COLO668 (cell line): ENCODE measurements around the gene KRT2.

Source experiments
- DNase-seq: peaks from one replicate; lab custom pipeline; 2025; ENCODE audit not compliant: unreplicated experiment; lab: John Stamatoyannopoulos, UW

The KRT2 gene

DNA sequence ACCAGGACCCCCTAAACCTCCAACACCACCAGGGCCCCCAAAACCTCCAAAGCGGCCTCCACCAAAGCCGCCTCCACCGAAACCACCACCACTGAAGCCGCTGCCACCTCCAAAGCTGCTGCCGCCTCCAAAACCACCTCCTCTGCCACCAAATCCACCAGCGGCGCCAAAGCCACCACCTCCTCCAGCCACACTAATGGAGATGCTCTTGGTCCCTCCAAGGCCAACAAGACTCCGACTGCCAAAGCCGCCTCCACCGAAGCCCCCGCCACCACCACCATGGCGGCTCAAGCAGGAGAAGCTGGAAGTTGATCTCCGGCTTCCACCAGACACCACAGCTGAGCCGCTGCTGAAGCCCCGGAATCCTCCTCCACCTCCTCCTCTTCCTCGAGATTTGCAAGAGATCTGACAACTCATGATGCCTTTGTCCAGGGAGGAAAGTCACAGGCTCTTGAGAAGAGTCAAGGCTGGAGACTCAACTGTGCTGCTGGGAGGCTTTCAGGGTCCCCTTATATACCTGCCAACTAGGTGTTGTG lies at the start of gene KRT2:
Gene KRT2, minus strand, starts transcription at position 486 of the 536 bp plus-strand sequence. Its CDS starts 69 bp downstream, at position 417.
- DNase-seq, result no peak

DNA sequence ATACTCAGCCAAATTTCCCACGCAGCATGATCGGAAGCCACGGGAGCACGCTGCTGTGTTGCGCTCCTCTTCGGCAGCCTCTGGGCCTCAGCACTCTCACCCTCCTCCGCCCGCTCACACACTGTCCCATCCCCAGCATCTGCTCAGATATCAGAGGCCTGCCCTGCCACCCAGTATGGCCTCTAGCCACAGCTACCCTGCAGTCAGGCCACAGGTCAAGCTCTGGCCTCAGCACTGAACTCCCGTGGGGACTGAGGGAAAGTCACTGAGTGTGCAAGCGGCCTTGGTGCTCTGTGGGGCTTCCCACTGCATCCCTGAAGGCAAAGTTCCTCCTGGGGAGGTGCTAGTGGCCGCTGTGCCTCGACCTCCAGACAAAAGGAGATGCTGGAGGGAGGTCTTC lies 49.3 kb upstream of the KRT2 start:
- no peak for DNase-seq

DNA sequence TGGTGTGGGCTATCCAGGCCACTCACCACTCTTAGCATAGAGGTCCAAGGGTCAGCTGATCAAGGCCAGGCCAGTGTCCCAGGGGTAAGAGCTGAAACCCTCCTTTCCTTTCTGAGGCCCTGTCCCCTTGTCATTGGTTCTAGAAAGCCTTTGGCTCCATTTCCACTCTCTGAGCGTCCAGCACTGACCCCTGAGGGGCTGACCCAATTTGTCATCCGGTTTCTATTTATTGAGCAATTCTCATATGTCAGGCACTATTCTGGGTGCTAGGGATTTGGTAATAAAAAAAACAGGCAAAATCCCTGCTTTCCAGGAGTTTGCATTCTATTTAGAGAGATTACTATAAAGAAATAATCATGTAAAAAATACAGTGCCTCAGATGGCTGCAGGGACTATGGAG lies 47.9 kb upstream of the KRT2 start:
- DNase-seq, result no peak

DNA sequence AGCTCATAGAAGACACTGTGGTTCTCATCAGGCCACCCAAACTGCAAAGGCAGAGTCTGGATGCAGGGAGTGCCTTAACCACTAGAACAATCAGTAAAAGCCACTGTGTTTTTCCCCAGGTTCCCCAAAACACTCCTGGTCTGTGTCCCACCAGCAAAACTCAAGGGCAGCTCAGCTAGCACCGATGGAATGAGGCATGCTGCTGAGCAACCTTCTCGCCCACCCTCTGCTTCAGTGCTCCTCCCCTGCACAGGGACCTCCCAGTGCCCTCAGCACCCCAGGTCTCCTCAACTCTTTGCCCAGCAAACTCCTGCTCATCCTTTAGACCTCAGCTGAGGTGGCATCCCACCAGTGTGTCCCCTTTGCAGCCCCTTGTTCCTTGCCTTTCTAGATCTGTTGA lies 47.4 kb upstream of the KRT2 start:
- DNase-seq, result no peak

DNA sequence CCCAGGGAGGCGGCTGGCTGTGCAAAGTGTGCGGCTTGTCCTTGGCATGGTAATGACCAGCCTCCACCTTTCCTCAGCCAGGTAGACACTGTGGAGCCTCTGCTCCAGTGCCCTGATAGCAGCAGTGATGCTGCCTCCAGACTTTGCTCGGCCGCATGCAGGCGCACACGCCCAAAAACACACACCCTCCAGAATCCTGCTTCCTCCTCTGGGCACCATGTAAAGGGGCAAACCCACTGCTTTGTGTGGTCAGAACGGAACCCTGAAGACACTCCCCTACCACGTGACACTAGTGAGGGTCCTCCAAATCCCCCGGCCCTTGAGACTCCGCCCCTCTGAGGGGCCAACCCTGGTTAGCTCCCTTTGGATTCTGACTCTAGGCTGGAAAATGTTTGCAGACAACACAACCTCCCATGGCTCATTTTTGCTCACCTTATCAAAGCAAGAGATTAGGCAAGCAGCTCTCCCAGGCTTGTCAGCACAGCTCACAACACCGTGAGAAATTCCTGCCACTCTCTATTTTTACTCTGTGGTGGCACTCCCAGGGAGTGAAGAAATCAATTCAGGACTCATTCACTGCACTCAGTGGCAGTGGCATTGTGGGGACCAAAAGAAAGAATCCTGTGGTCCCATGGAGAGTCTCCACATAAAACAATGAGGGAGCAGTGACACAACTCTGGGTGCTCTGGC lies 46.8 kb upstream of the KRT2 start:
- no peak for DNase-seq

DNA sequence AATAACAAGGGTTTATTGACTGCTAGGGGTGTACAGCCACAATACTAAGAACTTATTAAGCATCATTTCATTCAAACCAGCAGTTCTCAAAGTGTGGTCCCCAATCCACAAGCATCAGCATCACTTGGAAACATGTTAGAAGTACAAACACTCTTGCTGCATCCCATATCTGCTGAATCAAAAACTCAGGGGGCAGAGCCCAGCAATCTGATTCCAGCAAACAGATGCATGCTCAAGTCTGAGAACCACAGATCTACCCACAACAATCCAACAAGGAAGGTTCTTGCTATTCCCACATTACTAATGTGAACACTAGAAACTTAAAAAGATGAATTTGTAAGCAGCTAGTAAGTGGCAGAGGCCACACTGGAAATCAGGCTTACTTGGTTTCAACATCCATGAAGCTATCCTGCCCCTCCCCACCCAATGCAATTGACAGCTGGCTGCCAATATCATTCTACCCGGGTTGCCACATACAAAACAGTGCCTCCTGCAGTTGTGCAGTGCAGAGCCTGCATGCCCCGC lies 45.1 kb upstream of the KRT2 start:
- DNase-seq, result no peak

DNA sequence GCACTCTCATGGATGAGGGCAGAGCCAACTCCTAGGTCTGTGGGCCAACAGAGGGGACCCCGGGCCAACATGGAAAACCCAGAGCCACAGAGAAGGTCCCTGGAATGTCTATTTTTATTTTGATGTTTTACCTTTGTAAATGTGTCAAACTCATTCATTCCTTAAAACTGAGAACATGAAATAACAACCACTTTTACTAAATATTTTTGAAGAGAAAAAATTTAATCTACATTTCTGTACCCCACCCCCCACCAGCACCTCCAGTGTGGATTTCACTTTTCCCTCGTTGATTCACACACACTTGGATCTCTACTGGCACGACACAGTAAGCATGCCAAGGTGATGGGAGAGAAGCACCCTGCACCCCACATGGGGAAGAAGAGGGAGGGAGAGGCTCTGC lies 44.6 kb upstream of the KRT2 start:
- DNase-seq, result no peak

DNA sequence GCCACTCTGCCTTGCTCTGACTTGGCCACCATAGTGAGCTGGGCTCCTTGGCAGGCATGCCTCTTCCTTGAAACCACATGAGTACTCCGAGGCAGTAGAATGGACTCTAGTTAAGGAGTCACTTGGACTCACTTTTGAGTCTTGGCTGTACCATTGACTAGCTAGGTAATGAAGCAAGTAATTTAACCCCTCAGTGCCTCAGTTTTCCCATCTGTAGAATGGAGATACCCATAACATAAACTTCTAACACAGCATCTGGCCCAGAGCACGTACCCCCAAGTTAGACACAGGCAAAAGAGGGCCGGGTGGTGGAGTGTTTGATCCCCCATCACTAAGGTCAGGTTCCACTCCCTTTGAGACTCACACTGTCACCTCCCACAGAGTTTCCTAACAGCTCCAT lies 43.0 kb upstream of the KRT2 start:
- no peak for DNase-seq

DNA sequence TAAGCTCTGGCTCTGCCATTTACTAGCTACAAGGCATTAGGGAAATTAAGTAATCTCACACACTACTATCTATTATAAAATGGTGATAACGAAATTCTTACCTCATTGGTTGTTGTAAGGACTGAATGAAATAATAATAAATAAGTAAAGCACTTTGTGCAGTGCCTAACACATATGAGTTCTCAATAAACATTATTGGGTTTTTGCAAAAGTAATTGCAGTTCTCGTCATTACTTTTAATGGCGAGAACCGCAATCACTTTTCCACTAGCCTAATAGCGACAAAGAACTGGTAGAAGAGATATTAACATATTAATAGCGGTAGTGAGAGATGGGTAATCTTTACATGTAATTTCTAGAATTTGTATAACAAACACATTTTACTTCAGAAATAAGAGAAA lies 42.1 kb upstream of the KRT2 start:
- no peak for DNase-seq

DNA sequence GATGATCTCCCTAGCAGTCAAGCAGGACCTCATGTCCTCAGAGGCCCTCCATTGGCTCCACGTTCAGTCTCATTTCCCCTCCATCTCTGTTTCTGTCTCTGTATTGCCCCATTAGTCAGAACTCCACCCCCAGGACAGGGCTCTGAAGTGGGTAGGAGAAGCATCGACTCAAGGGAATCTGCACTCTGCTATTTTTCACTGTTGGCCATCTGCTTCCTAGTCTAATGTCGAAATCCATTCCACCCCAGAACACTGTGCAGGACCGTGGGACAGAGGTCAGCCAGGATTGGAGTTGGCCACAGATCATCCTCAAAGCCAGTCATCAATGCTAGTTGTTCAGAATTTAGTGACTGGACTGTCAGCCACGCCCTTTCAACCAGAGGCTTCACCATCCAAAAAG lies 41.2 kb upstream of the KRT2 start:
- DNase-seq, result no peak

DNA sequence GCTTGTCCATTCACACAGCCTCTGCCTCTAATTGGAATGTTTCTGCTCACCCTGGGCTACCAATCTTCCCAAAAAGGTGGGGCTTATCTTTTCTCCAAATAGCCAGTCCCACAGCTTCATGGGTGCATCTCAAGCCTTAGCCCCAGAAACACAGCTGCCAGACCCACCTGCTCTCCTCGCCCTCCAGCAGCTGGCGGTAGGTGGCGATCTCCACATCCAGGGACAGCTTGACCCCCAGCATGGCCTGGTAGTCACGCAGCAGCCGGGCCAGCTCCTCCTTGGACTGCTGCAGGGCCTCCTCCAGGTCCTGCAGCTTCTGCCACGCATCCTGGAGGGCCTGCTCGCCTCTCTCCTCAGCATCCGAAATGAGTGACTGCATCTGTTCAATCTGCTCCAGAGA lies 40.2 kb upstream of the KRT2 start:
- DNase-seq, result peak; percentile 6

DNA sequence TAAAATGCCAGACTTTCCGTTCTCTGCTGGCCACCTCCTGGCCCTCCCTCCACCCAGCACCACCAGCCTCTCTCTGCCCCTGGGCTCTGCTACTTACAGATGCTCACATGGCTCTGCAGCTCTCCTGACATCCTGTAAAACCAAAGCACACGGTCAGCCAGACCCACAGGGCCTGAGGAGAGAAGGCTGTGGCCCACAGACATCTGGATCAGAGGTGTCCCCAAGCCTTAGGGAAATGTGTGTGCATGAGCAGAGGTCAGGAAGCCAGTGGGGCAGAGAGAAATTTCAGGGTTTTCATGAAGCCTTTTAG lies 39.8 kb upstream of the KRT2 start:
- no peak for DNase-seq

DNA sequence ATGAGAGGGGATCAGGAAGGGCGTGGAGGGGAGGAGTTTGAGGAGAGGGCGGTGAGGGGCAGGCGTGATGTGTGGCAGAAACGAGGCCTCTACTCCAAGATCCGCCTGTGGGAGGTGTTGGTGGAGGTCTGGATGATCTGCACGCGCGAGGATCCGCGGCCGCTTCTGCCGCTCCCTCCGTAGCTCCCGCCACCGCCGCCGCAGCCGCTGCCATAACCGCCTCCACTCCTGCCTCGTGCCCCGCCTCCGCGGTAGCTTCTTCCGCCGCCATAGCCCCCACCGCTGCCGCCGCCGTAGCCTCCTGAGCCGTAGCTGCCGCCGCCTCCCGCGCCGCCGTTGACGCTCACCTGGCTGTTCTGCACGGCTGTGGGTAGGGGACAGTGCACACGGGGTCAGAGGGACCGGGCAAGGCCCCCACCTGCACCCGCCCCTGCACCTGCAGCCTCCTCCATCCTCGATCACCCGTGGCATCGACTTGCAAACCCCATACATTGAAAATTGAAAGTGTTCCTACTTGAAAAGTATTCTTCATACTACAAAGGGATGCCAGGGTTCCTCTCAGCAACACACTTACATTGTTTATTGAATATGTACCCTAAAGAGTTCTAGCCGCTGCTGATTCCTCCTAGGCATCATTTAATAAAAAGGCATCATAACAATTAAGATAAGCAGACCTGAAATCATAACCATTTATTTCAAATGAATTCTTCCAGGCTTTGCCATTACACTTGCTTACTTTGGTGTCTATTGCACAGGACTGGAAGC lies 39.2 kb upstream of the KRT2 start:
- peak; percentile 32 for DNase-seq

DNA sequence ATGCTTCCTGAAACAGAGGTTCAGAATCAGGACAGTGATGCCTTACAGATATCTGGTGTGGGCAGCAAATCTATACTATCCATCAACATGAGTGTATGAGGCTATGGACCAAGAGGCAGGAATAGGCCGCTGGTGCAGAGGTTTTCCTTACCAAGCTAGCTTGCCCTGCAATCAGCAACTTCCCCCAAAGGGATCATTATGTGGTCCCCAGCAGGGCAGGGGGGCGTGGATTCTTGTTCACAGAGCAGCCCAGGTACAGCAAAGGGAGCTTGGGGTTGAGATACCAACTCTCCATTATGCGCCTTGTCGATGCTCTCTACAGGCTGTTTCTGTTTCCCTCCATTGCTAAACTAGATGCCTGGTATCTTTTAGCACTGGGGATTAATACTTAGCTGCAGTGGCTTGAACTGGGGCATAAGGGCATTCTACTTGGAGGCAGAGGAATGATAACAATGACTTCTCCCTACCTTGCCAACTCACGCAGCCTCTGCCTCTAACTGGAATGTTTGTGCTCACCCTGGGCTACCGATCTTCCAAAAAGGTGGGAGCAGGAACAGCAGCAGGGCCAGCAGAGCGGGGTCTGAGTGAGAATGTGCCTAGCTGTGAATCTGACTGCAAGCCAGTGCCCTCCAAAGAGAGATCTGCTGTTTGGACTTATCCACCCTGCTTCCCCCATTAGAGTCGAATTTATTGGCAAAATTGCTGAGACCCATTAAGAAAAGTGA lies 38.5 kb upstream of the KRT2 start:
- no peak for DNase-seq

DNA sequence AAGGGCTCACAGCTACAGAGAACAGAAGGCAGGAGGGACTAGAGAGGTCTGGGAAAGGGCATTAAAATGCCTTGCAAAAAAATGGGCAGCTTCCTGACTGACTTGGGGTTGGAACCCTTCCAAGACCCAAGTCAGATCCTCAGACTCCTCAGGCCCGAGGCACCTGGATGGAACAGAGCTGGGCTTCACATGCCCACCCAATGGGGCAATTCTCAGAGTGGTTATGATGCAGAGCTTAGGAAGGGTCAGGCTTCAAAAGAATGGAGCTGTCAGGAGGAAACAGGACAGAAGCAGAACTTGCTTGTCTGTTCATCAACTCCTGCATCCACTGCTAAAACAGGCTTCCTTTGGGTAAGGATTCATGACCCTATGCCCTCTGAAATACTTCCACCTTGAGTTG lies 37.9 kb upstream of the KRT2 start:
- no peak for DNase-seq

DNA sequence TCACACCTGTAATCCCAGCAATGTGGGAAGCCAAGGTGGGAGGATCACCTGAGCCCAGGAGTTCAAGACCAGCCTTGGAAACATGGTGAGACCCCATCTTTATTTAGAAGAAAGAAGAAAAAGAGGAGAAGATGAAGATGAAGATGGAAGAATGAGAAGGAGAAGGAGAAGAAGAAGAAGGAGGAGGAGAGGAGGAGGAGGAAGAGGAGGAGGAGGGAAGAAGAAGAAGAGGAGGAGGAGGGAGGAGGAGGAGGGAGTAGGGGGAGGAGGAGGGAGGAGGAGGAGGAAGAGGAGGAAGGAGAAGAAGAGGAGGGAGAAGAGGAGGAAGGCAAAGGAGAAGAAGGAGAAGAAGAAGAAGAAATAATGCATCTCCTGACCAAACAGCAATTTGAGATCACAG lies 37.2 kb upstream of the KRT2 start:
- DNase-seq, result no peak

DNA sequence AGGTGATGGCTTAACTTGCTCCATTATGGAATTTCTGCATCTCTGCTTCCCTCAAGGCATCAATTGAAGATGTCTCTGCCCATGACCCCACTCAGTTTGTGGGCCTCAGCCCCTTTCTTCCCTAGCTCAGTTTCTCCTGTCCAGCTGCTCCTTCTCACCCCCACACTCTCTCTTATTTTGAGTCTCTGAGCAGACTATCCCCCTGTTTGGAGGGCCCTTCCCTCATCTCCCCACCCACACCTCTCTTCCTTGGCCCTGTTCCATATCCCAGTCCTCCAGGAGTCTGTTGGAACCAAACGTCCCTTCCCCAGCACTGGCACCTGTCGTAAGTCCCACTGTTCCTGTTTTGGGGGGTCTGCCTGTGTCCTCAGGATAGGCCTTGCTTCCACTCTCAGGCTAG lies 36.5 kb upstream of the KRT2 start:
- DNase-seq, result no peak

DNA sequence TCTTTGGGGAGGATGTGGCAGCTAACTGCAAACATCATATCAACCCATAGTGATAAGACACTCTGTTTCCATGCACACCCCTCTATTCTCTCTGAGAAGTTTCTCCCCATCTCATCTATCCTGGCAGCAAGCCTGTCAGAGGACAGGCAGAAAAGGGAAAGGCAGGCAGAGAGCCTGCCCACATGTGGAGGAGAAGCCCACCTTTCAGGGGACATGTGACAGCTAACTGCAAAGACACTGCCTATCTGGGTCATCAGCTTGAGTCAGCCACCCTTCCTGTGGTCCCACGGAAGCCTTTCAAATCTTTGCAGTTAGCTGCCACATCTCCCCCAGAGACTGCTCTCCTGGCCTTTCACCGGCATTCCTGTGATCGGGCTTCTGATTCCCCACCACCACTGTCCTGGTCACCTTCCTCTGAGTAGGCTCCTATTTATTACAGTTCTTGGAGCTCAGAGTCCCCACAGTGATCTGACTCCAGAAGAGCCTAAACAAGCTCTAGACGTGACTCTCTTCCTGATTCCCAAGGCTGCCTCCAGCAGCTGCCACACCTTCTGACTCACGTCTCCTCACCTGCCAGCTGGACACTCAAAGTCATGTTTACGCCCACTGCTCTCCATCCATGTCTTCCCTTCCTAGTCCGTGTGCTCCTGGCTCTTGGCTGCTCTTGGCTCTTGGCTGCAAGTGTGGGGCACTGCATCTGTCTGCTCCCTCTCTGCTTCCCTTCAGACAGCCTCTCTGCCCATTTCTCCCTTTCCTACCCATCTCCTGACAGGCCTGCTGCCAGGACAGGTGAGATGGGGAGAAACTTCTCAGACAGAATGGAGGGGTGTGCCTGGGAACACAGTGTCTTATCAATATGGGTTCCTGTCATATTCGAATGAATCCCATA lies 35.7 kb upstream of the KRT2 start:
- no peak for DNase-seq

DNA sequence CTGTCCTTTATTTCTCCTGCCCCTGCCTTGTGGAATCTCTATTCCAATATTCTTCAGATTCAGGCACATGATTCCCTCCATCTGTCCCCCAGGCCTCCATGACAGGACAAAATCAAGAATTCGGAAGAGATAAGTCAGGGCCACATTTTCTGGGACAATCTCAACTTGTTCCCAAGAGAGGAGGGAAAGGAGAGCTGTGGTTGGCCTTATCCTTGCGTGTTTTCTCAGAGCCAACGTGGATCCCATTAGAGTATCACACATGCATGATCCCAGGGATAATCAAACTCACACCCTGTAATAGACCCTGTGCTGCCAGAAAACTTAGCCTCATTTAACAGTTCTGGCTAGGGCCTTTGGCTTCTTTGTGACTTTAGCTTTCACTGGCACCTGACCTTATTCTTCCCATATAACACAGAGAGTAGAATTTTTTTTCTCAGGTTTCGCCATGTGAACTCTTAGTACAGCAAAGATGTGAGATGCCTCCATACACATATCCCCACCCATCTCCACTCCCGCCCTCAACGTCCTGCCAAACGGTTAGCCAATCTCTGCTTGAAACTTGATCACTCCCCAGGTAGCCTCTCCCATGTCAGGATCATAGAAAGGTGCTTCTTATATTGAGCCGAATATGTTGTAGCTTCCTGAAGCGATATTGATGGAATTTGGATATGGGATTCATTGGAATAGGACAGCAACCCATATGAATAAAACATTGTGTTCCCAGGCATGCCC lies 34.9 kb upstream of the KRT2 start:
- DNase-seq, result no peak

DNA sequence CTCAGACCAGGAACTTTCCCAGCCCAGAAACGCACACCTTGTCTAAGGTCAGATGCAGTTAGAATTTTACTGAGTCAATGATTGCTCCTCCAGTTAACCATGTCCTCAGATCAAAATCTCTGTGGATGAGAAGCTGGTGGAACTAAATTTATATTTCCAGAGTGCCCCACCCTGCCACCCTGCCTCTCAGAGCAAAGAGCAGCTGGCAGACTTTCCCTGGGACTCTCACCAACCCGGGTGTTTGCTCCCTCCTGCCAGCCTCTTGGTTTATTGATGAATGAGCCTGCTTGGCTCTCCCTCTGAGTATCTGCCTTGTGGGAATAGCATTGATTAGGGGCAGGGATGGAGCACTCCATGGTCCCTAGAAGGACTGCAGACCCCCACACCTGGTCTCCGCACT lies 34.1 kb upstream of the KRT2 start:
- no peak for DNase-seq
